ENCODE measurements around the gene ZCCHC2. TPM values are rescaled to one million over a fixed set of nuclear protein-coding genes. Genes with fewer than 3 reads are reported as not detected.

Gene ZCCHC2
- total RNA-seq, 1 experiment from 2014 or later: 12.4 TPM

GRCh38 chr18:62485684-62486083, 37.1 kb upstream of the ZCCHC2 start:
- peaks cover 0 to 4% (median under 1%) of the 10 kb centered on the region in 3 experiments; a peak in 2 of 7 replicates for H3K36me3 Mint-ChIP-seq (ENCODE audit: insufficient read depth in 1 of 3, low read depth in 3 of 3)
- Histone ChIP-seq H3K27me3 (ENCODE audit: insufficient read depth, low read length) (no peaks in the 10 kb centered on the region), H2BK15ac (ENCODE audit: low read depth, low read length) (no peak overlapping the region), H3K56ac (ENCODE audit: insufficient read length, low read depth, low read length) (no peak overlapping the region), H3K18ac (ENCODE audit: insufficient read length, low read depth, low read length) (no peak overlapping the region), H3K4ac (ENCODE audit: low read depth, low read length) (no peak overlapping the region), H3K79me2 (ENCODE audit: insufficient read depth, low read length) (no peaks in the 10 kb centered on the region), H3T11ph (ENCODE audit: low read length) (no peak overlapping the region), H2BK120ac (ENCODE audit: low read depth, low read length, poor library complexity, severe bottlenecking) (no peak overlapping the region), H3K9ac (ENCODE audit: extremely low read depth, insufficient read length, low read length) (no peak overlapping the region), H2AFZ (ENCODE audit: low read length) (no peak overlapping the region), H3K23ac (ENCODE audit: insufficient read length, low read depth, low read length) (no peak overlapping the region), H4K8ac (replicated peaks; ENCODE audit: insufficient read length, low read depth, low read length) (no peak overlapping the region), H2BK12ac (ENCODE audit: insufficient read length, low read depth, low read length) (no peak overlapping the region), H3K27ac (ENCODE audit: insufficient read length, low read depth, low read length) (no peak overlapping the region), H2AK5ac (ENCODE audit: insufficient read length, low read length) (no peak overlapping the region), H4K91ac (ENCODE audit: insufficient read length, low read depth, low read length) (no peak overlapping the region), H3K4me2 (ENCODE audit: insufficient read depth, insufficient read length, low read length) (no peak overlapping the region), H3K4me1 (ENCODE audit: insufficient read depth, low read length) (no peaks in the 10 kb centered on the region), H3K14ac (ENCODE audit: insufficient read depth, low read length) (no peak overlapping the region), H3K79me1 (ENCODE audit: insufficient read depth, low read depth, low read length, poor library complexity, severe bottlenecking) (no peaks in the 10 kb centered on the region), H3K9me3 (ENCODE audit: control insufficient read depth, low read depth, low read length) (no peaks in the 10 kb centered on the region), H3K23me2 (ENCODE audit: insufficient read length, low read depth, low read length, poor library complexity, severe bottlenecking) (no peaks in the 10 kb centered on the region), H4K20me1 (ENCODE audit: control insufficient read depth, insufficient read depth, insufficient read length) (no peaks in the 10 kb centered on the region), H2BK20ac (ENCODE audit: low read depth, low read length, poor library complexity, severe bottlenecking) (no peak overlapping the region), H2BK5ac (ENCODE audit: insufficient read length, low read length) (no peak overlapping the region), H4K5ac (ENCODE audit: insufficient read length, low read depth, low read length) (no peak overlapping the region)
- H3K27ac Mint-ChIP-seq: no peak overlapping the region
- H3K4me1 Mint-ChIP-seq: peaks cover 11 to 12% of the 10 kb centered on the region in 2 experiments
- TF ChIP-seq CTCF (conservative IDR thresholded peaks at IDR 0.05): no peak
- no peak overlapping the region for H3K4me3 Mint-ChIP-seq
- no peaks in the 10 kb centered on the region for H3K27me3 Mint-ChIP-seq (ENCODE audit: low read depth)
- no peak for DNase-seq
- H3K9me3 Mint-ChIP-seq: peaks cover 6 to 14% of the 10 kb centered on the region in 2 experiments; a peak in 4 of 5 replicates
- WGBS (ENCODE audit: extremely low coverage, insufficient read length, low lambda C conversion rate): no CpG with 5 or more reads among the region's 9 CpGs

All from H9 (cell line).